Measurements from ENCODE around the gene TMEM178A.

Gene TMEM178A

GRCh38 chr2:39762448-39762847 is 96.7 kb downstream of the TMEM178A start:
- no peak for DNase-seq

Data from NCI-H1694 (cell line).